HS-5 (cell line): ENCODE data around the gene RIPOR1.
A peak's percentile ranks its signal among the peaks of the same experiment; 100 is the strongest.

Source experiments
- DNase-seq: peaks from one replicate; pipeline ENCODE4 v3.0.0-alpha.2; 2012; ENCODE audit warnings: low read depth

Gene RIPOR1

DNA sequence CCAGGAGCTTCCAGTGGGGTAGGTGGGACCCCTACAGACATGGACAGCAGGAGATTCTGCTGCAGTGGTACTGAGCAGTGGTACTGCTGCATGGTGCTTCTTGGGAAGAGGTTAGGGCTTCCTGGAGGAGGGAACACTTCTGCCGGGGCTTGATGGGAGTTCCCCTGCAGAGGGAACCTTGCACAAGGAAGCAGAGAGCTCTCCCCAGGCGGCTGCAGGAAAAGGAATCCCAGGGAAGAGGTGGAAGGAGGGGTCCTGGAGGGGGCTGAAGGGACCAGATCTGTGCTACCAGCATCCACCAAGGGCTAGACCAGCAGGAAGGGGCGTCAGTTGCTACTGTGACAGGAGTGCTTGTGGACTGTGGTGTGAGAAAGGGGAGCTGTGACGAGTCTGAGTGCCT is 10.6 kb downstream of the RIPOR1 start:
- DNase-seq: no peak

DNA sequence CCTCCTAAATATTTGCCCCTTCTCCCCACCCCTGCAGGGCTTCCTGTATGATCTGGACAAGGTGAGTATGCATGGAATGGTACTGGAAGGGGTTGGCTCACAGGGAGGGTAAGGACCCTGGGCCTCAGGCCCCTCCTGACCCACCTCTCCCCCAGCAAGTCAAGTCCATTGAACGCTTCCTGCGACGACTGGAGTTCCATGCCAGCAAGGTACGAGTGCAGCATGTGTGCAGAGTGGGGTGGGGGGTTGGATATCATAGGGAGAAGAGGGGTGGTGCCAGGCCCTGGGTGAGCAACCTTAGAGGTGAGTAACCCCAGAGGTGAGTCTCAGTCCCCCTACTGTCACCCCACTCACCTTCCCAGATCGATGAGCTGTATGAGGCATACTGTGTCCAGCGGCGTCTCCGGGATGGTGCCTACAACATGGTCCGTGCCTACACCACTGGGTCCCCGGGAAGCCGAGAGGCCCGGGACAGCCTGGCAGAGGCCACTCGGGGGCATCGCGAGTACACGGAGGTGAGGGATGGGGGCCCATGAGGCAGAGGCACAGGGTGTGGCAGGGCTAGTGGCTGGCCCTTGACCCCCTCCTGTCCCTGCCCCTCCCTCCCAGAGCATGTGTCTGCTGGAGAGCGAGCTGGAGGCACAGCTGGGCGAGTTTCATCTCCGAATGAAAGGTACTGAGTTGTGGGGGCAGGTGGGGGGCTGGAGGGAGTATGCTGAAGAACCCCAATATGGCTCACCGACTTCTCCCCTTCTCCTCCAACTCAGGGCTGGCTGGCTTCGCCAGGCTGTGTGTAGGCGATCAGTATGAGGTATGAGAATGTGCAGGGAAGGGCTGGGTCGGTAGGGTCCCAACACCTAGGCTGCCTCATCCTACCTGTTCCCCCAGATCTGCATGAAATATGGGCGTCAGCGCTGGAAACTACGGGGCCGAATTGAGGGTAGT is 11.3 kb downstream of the RIPOR1 start:
- no peak for DNase-seq

DNA sequence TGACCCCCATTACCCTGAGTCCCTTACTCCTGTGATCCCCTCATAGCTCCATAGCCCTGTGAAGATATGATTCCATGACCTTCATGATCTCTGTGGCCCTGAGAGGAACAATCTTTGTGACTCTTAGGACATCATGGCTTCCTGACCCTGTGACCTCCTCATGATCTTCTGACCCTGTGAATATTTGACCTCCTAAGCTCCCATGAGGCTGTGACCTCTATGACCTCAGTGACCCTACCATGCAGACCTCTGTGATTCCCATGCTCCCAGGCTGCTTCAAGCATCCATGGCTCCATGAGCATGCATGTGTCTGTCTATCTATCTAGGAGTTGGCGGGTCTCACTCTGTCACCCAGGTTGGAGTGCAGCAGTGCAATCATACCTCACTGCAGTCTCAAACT is 12.1 kb downstream of the RIPOR1 start:
- DNase-seq: no peak

DNA sequence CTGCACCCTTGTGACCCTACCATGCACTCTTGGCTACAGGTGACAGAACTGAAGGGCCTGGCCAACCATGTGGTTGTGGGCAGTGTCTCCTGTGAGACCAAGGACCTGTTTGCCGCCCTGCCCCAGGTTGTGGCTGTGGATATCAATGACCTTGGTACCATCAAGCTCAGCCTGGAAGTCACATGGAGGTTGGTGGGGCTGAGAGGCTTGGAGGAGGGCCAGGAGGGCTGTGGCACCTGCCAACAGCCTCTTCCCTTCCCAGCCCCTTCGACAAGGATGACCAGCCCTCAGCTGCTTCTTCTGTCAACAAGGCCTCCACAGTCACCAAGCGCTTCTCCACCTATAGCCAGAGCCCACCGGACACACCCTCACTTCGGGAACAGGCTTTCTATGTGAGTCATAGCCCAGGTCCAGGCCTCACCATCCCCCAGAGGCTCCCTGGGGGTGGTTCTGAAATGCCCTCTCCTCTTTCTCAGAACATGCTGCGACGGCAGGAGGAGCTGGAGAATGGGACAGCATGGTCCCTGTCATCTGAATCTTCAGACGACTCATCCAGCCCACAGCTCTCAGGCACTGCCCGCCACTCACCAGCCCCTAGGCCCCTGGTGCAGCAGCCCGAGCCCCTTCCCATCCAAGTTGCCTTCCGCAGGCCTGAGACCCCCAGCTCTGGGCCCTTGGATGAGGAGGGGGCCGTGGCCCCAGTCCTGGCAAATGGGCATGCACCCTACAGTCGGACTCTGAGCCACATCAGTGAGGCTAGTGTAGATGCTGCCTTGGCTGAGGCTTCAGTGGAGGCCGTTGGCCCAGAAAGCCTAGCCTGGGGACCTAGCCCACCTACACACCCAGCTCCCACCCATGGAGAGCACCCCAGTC is 13.0 kb downstream of the RIPOR1 start:
- DNase-seq: no peak

DNA sequence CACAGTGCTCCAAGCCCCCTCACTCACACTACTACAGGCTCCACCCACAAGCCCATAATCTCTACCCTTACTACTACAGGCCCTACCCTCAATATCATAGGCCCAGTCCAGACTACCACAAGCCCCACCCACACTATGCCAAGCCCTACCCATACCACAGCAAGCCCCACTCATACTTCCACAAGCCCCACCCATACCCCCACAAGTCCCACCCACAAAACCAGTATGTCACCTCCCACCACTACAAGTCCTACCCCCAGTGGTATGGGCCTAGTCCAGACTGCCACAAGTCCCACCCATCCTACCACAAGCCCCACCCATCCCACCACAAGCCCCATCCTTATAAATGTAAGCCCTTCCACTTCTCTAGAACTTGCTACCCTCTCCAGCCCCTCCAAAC is 13.8 kb downstream of the RIPOR1 start:
- no peak for DNase-seq

DNA sequence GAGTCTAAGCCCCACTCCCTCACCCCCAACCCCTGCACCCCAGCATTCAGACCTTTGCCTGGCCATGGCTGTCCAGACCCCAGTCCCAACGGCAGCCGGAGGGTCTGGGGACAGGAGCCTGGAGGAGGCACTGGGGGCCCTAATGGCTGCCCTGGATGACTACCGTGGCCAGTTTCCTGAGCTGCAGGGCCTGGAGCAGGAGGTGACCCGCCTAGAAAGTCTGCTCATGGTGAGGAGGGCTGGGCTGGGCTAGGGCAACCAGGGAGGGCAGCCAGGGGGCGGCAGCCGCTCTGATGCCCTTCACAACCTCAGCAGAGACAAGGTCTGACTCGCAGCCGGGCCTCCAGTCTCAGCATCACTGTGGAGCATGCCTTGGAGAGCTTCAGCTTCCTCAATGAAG is 14.4 kb downstream of the RIPOR1 start:
- DNase-seq: no peak

DNA sequence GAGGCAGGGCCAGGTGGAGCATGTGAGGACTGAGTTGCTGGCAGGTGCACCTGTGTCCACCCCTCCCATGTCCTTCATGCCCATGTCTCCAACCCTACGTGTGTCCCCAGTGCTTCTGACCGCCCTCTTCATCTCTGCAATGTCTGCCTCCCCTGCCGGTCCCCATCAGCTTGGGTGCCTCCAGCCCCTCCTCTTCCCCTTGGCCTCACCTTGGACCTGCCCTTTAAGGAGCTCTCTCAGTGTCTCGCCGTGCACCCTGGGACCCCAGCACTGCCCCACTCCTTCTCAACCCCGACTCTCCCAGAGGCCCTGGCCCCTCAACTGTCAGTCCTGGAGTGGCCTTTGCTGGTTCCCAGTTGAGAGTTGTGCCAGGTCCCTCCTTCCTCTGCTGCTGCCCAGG is 15.0 kb downstream of the RIPOR1 start:
- DNase-seq: no peak

DNA sequence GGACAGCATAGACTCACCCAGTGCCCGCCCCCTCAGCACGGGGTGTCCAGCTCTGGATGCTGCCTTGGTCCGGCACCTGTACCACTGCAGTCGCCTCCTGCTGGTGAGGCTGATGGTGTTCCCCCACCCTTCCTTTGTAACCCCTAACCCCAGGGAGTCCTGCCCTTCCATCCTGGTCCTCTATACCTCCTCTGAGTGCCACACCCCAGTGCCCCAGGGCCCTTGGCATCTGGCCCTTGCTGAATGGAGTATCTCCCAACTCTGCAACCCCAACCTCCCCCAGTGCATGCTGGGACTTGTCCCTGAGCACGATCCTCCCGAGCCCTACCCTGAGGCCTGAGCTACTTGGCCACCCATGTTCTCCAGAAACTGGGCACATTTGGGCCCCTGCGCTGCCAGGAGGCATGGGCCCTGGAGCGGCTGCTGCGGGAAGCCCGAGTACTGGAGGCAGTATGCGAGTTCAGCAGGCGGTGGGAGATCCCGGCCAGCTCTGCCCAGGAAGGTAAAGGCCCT is 15.8 kb downstream of the RIPOR1 start:
- no peak for DNase-seq

DNA sequence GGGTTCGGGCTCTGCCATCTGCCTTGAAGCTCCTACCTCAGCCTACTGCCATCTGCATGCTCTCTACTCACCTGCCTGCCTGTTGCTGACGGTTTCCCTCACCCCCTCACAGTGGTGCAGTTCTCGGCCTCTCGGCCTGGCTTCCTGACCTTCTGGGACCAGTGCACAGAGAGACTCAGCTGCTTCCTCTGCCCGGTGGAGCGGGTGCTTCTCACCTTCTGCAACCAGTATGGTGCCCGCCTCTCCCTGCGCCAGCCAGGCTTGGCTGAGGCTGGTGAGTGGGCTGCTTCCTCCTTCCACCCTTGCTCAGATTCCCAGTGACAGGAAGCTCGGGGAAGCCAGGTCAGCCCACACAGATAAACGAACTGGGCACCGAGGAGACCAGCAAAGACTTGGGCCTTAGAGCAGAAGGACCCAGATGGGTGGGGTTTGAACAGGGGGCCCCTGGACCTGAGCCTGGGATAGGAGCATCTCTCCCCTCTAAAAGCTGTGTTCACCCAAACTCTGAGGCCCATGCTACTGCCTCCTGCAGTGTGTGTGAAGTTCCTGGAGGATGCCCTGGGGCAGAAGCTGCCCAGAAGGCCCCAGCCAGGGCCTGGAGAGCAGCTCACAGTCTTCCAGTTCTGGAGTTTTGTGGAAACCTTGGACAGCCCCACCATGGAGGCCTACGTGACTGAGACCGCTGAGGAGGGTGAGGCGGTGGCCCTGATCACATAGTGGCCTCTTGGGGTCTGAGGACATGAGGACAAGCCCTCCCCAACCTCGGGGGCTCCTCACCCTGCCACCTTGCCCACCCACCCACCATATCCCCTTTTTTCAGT is 16.4 kb downstream of the RIPOR1 start:
- DNase-seq: no peak

DNA sequence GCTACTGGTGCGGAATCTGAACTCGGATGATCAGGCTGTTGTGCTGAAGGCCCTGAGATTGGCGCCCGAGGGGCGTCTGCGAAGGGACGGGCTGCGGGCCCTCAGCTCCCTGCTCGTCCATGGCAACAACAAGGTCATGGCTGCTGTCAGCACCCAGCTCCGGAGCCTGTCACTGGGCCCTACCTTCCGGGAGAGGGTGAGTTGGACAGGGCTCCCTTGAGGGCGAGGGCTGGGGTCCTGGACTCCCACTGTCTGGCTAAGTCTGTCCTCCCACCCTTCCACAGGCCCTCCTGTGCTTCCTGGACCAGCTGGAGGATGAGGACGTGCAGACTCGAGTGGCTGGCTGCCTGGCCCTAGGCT is 17.0 kb downstream of the RIPOR1 start:
- no peak for DNase-seq

DNA sequence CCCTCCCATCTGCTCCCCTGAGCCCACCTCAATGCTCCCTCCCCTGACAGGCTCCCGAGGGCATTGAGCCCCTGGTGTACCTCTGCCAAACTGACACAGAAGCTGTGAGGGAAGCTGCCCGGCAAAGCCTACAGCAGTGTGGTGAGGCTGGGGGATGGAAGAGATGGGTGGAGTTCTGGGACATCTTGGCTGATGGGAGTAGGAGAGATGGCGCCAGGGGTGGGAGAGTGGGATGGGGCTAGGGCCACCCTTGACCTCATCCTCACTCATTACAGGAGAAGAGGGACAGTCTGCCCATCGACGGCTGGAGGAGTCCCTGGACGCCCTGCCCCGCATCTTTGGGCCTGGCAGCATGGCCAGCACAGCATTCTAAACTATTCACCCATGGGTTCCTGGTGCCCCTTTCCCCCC is 17.5 kb downstream of the RIPOR1 start:
- DNase-seq: no peak

DNA sequence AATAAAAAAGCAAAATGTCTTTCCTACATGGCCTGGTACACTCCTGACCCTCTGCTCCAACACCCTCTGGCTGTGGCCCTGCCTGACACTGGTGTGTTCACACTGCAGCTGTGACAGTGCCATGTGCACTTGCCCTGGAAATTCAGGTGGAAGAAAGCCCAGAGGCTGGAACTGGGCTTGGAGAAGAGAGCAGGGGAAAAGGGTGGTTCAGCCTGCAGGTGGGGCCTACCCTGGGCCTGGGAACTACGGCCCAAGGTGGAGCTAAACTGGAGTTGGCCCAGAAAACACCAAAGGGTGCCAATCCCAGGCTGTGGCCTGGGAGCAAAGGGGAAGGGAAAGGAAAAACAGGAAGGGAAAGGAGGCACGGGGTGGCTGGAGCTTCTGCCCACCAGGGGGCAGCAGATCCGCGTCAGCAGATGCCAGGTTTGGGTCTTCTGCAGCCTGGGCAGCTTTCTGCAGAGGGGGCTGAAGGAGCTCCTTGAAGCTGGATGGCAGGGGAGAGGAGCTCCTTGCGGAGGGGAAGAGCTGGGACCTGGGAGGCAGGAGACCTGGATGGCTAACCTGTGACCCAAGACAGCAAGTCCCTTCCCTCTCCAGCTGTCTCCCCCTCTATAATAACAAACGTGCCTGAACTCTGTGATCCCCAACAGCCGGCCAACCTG is 18.3 kb downstream of the RIPOR1 start:
- DNase-seq: no peak

DNA sequence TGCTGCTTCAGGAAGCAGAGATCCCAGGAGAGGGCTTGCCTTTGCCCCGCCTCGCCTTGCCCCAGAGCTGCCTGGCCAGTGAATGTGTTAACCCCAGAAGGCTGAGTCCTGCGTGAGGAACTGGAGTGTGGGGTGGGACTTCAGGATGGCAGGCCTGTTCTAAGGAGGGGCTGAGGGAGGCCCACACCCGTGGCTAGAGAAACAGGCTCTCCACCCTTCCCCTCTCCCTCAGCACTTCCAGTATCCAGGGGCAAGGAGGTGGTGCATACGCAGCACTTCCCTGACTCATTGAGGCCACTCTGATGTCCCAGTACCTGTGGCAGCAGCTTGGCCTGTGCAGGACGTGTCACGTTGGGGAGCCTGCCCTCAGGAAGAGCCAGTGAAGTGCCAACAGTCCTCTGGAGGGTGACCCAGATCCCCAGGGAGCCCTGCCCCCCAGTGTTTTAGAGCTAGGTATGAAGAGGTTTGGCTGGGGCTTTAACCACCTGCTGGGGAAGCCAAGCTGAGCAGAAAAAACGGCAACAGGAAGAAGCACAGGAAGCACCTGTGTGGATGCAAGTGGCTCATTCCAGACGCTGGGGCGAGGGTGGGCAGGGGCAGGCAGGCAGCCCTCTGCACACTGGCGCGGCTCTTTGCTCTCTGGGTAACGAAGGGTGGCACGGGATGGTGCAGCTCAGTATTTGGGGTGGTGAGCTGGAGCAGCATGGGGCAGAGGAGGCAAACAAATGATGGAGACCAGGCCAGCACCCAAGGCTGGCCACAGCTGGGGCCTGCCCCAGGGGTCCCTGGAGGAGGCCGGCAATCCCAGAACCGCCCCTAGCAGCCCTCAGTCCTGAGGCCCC is 19.0 kb downstream of the RIPOR1 start:
- DNase-seq: no peak

DNA sequence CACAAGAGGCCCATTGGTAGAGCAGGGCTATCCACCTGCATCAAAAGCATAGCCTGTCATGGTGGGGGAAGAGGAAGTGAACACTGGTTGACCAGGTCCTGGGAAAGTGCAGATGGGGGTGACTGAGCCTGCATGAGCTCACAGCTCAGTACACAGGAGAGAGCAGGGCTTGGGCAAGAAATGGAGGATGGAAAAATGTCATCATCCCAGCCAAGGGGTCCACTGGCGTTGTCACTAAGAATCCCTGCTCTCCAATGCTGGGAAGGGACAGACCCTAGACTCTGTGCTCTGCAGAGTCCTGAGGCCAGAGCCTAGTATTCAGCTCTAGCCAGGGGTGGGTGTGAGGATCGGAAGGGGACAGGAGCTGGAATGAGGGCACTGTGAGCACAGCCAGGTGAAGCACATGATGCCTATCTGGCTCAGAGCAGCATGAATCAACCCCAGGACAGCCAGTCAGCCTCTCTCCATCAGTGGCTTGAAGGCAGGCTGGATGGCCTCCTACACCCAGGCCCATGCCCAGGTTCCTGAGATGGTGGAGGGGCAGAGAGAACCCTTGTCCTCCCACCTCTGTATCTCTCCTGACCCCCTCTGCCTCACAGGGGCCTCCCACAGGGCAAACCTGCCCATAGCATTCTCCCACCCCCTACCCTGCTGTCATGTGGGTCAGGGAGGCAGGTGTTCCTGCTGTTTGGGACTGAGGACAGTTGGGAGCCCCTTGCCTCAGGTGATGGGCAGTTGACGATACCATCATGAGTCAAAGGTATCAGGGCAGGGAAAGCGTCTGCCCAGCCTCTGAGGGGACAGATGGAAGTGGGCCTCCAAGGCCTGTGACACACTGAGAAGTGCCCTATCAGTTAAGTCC is 19.9 kb downstream of the RIPOR1 start:
- no peak for DNase-seq

DNA sequence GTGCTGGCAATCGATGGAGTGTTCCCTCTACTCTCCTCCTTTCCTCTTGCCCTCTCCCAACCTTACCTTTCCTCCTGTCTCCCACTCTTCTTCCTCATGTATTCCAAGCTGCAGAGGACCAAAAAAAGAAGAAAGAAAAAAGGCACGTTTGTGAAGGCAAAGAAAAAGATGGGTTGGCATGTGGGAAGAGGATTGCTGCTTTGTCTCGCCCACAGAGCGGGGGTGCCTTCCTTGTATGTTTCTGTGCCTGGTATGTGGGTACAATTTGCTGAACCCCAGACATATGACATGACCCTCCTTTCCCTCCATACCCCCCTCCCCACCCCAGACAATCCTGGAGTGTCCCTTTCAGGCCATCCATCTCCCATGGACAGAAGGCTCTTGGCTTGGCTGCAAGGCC is 20.6 kb downstream of the RIPOR1 start:
- DNase-seq: no peak

DNA sequence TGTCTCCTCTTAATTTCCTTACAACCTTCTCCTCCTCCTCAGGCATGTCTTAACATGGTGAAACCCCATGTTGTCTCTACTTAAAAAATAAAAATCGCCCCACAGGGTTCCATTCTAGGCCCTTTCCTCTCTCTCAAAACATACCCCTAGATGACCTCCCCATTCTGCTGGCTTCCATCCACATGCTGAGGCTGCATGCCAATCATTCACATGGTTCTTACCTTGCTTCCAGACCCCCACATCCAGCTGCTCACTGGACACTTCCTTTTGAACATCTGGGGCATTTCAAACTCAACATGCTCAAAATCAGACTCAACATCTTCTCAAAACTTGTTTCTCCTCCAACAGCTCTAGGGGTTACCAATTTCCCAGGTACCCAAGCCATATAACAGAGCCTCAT is 21.3 kb downstream of the RIPOR1 start:
- DNase-seq: no peak

DNA sequence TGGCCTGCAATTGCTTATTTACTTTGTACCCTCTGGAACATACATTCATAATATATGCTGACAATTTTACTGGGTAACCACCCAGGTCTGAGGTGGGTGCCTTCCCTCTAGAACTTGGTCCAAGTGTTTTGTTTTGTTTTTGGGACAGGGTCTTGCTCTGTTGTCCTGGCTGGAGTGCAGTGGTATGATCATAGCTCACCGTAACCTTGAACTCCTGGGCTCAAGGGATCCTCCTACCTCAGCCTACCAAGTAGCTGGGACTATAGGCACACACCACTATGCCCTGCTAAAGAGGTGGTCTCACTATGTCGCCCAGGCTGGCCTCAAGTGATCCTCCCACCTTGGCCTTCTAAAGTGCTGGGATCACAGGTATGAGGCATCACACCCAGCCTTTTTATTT is 22.5 kb downstream of the RIPOR1 start:
- DNase-seq: no peak

DNA sequence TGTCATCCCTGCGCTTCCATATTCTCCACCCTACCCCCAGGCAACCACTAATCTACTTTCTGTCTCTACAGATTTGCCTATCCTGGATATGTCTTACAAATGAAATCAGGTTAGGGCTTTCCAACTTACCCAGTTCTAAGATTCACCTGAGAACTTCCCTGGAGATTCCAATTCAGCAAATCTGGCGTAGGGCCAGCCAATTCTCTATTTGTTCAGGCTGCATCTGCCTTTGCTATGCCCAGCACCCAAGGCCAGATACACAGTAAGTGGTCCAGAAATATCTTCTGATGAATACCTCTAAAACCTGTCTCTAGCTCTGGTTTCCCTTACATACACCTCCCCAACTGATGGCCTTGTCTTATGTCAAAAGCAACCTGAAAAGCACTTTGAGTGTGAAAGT is 23.3 kb downstream of the RIPOR1 start:
- no peak for DNase-seq

DNA sequence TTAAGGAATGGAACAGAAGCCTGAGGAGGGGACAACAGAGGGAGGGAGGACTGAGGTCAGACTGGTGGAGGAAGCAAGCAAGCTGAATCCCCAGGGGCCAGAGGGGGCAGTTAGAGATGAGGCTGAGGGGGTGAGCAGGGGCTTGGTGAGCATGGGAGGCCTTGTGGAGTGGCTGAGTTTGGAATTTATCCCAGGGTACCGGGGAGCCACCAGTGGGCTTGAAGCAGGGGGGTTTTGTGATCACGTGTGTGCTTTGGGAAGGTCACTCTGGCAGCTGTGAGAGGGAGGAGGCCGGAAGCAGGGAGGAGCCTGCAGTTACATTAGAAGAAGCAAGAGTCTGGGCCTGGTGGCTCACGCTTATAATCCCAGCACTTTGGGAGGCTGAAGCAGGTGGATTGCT is 23.8 kb downstream of the RIPOR1 start:
- no peak for DNase-seq

DNA sequence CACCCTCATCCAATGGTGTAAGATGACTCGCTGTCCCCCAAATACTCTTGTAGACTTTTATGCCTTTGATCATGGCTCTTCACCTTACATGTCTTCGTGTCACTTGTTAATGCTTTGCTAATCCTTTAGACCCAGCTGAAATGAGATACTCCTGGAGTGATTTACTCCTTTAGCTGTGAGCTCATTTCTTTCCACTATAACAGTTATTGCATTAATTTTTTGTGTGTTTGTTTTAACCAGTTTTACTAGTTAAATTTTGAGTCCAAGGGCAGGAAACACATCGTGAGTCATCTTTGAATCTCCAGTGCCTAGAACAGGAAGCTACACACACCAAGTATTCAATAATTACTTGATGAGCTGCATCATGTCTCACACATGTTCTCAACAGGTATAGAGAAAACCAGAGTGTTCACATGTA is 27.2 kb downstream of the RIPOR1 start:
- DNase-seq: peak; percentile 71
